H1 (cell line): ENCODE results near the gene HACE1. TPM values are rescaled to one million over a fixed set of nuclear protein-coding genes. Genes with fewer than 3 reads are reported as not detected.

ENCODE experiments used
- CTCF ChIA-PET: fragments of 300-600 bp; sonication (Branson Sonifier 250); formaldehyde crosslinking; loops from one replicate; lab custom pipeline; 2021; ENCODE audit not compliant: partially characterized antibody; lab: Charles Lee
- POLR2A ChIA-PET: fragments of 300-600 bp; sonication (Branson Sonifier 250); formaldehyde crosslinking; loops from one replicate; lab custom pipeline; 2021; ENCODE audit warnings: inconsistent platforms; ENCODE audit not compliant: partially characterized antibody; lab: Charles Lee
- DNase-seq, 2 experiments: peaks; one replicate each; pipeline versions ENCODE4 v3.0.0 to v3.0.0-alpha.2; 2010 to 2022; ENCODE audit warnings: low spot score in 2 of 2, low read depth in 1 of 2, mixed read lengths in 1 of 2
- FAIRE-seq: peaks from 2 replicates; lab custom pipeline; 2011; peaks lifted over from hg19 to GRCh38; lab: Jason Lieb, UNC
- H2AFZ ChIP-seq: 2 replicates; pipeline ENCODE4 v1.8.1; 2012; ENCODE audit warnings: low read length, inconsistent platforms
- H2AK5ac ChIP-seq: 2 replicates; pipeline ENCODE4 v1.6.1; 2013; ENCODE audit warnings: low read depth, low read length
- H2BK120ac ChIP-seq: replicated peaks from 2 replicates; pipeline ENCODE3; 2013; ENCODE audit warnings: low read depth, low read length, inconsistent platforms
- H2BK12ac ChIP-seq: 2 replicates; pipeline ENCODE4 v1.6.1; 2013; ENCODE audit warnings: low read depth, low read length
- H2BK15ac ChIP-seq: 2 replicates; pipeline ENCODE4 v1.6.1; 2013; ENCODE audit warnings: low read length
- H2BK20ac ChIP-seq: 2 replicates; pipeline ENCODE4 v1.6.1; 2013; ENCODE audit warnings: low read length
- H2BK5ac ChIP-seq: 2 replicates; pipeline ENCODE4 v1.6.1; 2013; ENCODE audit warnings: low read depth, low read length
- H3K14ac ChIP-seq: 2 replicates; pipeline ENCODE4 v1.6.1; 2013; ENCODE audit warnings: inconsistent platforms; ENCODE audit not compliant: insufficient read length
- H3K18ac ChIP-seq: 2 replicates; pipeline ENCODE4 v1.6.1; 2013; ENCODE audit warnings: low read length; ENCODE audit errors: extremely low read depth
- H3K23ac ChIP-seq: 2 replicates; pipeline ENCODE4 v1.6.1; 2013; ENCODE audit warnings: inconsistent platforms; ENCODE audit not compliant: insufficient read length
- H3K23me2 ChIP-seq: 2 replicates; pipeline ENCODE4 v1.6.1; 2013; ENCODE audit warnings: low read depth, low read length
- H3K27ac ChIP-seq: 2 replicates; pipeline ENCODE4 v1.6.1; 2011; ENCODE audit warnings: low read depth, low read length, inconsistent platforms
- H3K27me3 ChIP-seq, 4 experiments: replicated peaks in 1 of 4; 1 replicate in 1 of 4; 2 replicates in 3 of 4; pipeline versions ENCODE4 v1.6.1 to v1.8.1; 2011 to 2013; ENCODE audit warnings: low read length in 3 of 4, mild to moderate bottlenecking in 3 of 4, inconsistent platforms in 2 of 4, mixed read lengths in 2 of 4, moderate library complexity in 1 of 4; ENCODE audit not compliant: control insufficient read depth in 3 of 4, insufficient read depth in 3 of 4; ENCODE audit errors: extremely low read depth in 1 of 4
- H3K36me3 ChIP-seq, 4 experiments: 2 replicates each; pipeline versions ENCODE4 v1.6.1 to v1.8.1; 2011 to 2013; ENCODE audit warnings: mild to moderate bottlenecking in 4 of 4, low read length in 3 of 4, moderate library complexity in 2 of 4, control low read depth in 1 of 4, inconsistent platforms in 1 of 4; ENCODE audit not compliant: insufficient read depth in 4 of 4, control insufficient read depth in 2 of 4
- H3K4ac ChIP-seq: replicated peaks from 2 replicates; pipeline ENCODE3; 2013; ENCODE audit warnings: low read length, low read depth, mixed read lengths, inconsistent platforms; ENCODE audit not compliant: insufficient read length
- H3K4me1 ChIP-seq, 4 experiments: replicated peaks in 1 of 4; 1 replicate in 1 of 4; 2 replicates in 3 of 4; pipeline versions ENCODE4 v1.6.1 to v1.8.1; 2011 to 2013; ENCODE audit warnings: low read length in 3 of 4, inconsistent platforms in 2 of 4, mixed read lengths in 1 of 4; ENCODE audit not compliant: insufficient read depth in 4 of 4, control insufficient read depth in 3 of 4
- H3K4me2 ChIP-seq, 2 experiments: 2 replicates each; pipeline versions ENCODE4 v1.6.1 to v1.8.1; 2011 to 2013; ENCODE audit warnings: low read depth in 2 of 2, low read length in 2 of 2, control low read depth in 1 of 2, inconsistent platforms in 1 of 2, mild to moderate bottlenecking in 1 of 2; ENCODE audit not compliant: insufficient read depth in 1 of 2
- H3K4me3 ChIP-seq, 4 experiments: fragments of 200-600, 300-600 bp in 1 of 4; sonication (generic), shearing (Covaris generic), sonication (Bioruptor Twin) in 1 of 4; 2 replicates each; pipeline versions ENCODE4 v1.5.1 to v1.8.1; 2011 to 2016; ENCODE audit warnings: low read length in 4 of 4, low read depth in 3 of 4, control low read depth in 2 of 4, inconsistent platforms in 2 of 4, mild to moderate bottlenecking in 2 of 4, mixed read lengths in 1 of 4, moderate library complexity in 1 of 4; ENCODE audit not compliant: insufficient read depth in 2 of 4; ENCODE audit errors: extremely low read depth in 1 of 4
- H3K56ac ChIP-seq: replicated peaks from 2 replicates; pipeline ENCODE3; 2013; ENCODE audit warnings: low read depth, mild to moderate bottlenecking, mixed read lengths, low read length, inconsistent platforms; ENCODE audit not compliant: insufficient read length
- H3K79me1 ChIP-seq: 2 replicates; pipeline ENCODE4 v1.6.1; 2013; ENCODE audit warnings: low read depth, low read length, control low read depth
- H3K79me2 ChIP-seq, 2 experiments: 2 replicates each; pipeline versions ENCODE4 v1.6.1 to v1.8.1; 2012 to 2013; ENCODE audit warnings: low read length in 2 of 2, mild to moderate bottlenecking in 2 of 2, inconsistent platforms in 1 of 2; ENCODE audit not compliant: insufficient read depth in 2 of 2, control insufficient read depth in 1 of 2
- H3K9ac ChIP-seq, 4 experiments: replicated peaks in 1 of 4; 1 replicate in 1 of 4; 2 replicates in 3 of 4; pipeline versions ENCODE4 v1.6.1 to v1.8.1; 2011 to 2013; ENCODE audit warnings: low read depth in 3 of 4, low read length in 3 of 4, control low read depth in 2 of 4, mild to moderate bottlenecking in 2 of 4, moderate library complexity in 2 of 4, inconsistent platforms in 1 of 4; ENCODE audit errors: extremely low read depth in 1 of 4
- H3K9me3 ChIP-seq, 2 experiments: 2 replicates each; pipeline versions ENCODE4 v1.6.1 to v1.8.1; 2012 to 2013; ENCODE audit warnings: mild to moderate bottlenecking in 2 of 2, moderate library complexity in 2 of 2, control low read depth in 1 of 2, inconsistent platforms in 1 of 2, low read depth in 1 of 2, low read length in 1 of 2, mixed read lengths in 1 of 2; ENCODE audit not compliant: insufficient read depth in 2 of 2
- H4K20me1 ChIP-seq, 2 experiments: replicated peaks in 1 of 2; 2 replicates each; pipeline versions ENCODE3 to v1.8.1; 2011 to 2013; ENCODE audit warnings: inconsistent platforms in 2 of 2, low read length in 2 of 2, mild to moderate bottlenecking in 1 of 2; ENCODE audit not compliant: insufficient read depth in 2 of 2, control insufficient read depth in 1 of 2
- H4K5ac ChIP-seq: 2 replicates; pipeline ENCODE4 v1.6.1; 2013; ENCODE audit warnings: low read length, low read depth, mixed read lengths, inconsistent platforms; ENCODE audit not compliant: insufficient read length
- H4K8ac ChIP-seq: 2 replicates; pipeline ENCODE4 v1.8.0; 2013; ENCODE audit warnings: mild to moderate bottlenecking, moderate library complexity, low read length, inconsistent platforms; ENCODE audit not compliant: insufficient read depth; ENCODE audit errors: extremely low read depth
- H4K91ac ChIP-seq: replicated peaks from 2 replicates; pipeline ENCODE3; 2013; ENCODE audit warnings: low read length, mixed read lengths, inconsistent platforms; ENCODE audit not compliant: insufficient read length
- BACH1 ChIP-seq: IDR thresholded peaks from 2 replicates; pipeline ENCODE4 v1.6.1; 2012; ENCODE audit warnings: low read length, improper control_type of control experiment
- BRCA1 ChIP-seq: IDR thresholded peaks from 2 replicates; pipeline ENCODE4 v1.6.1; 2012; ENCODE audit warnings: low read depth, low read length, improper control_type of control experiment
- CBX8 ChIP-seq: fragments of 300-800, 300-1000 bp; sonication (generic); IDR thresholded peaks from 2 replicates; pipeline ENCODE4 v1.7.1; 2016; ENCODE audit warnings: low read depth, low read length, borderline replicate concordance
- EZH2 ChIP-seq: fragments of 200-600 bp; sonication (generic); IDR thresholded peaks from 2 replicates; pipeline ENCODE4 v1.7.1; 2012; ENCODE audit warnings: low read depth, mild to moderate bottlenecking, moderate library complexity, low read length, inconsistent platforms; ENCODE audit not compliant: severe bottlenecking
- GABPA ChIP-seq: IDR thresholded peaks from 2 replicates; pipeline ENCODE4 v1.6.1; 2011; ENCODE audit warnings: mild to moderate bottlenecking, low read length, moderate library complexity, borderline replicate concordance; ENCODE audit not compliant: insufficient read depth
- HDAC2 ChIP-seq, 2 experiments: fragments of 300-600 bp in 1 of 2; sonication (generic) in 1 of 2; IDR thresholded peaks; 2 replicates each; pipeline ENCODE4 v1.6.1; 2011 to 2012; ENCODE audit warnings: low read depth in 2 of 2, low read length in 2 of 2, mild to moderate bottlenecking in 2 of 2, moderate library complexity in 2 of 2, borderline replicate concordance in 1 of 2, inconsistent platforms in 1 of 2
- JUN ChIP-seq: IDR thresholded peaks from 2 replicates; pipeline ENCODE4 v1.6.1; 2011; ENCODE audit warnings: low read depth, mild to moderate bottlenecking, improper control_type of control experiment, low read length
- POLR2AphosphoS5 ChIP-seq: IDR thresholded peaks from 2 replicates; pipeline ENCODE4 v1.6.1; 2011; ENCODE audit warnings: low read depth, low read length
- RFX5 ChIP-seq: IDR thresholded peaks from 2 replicates; pipeline ENCODE4 v1.6.1; 2011; ENCODE audit warnings: low read depth, low read length, improper control_type of control experiment, borderline replicate concordance
- SAP30 ChIP-seq: fragments of 300-600 bp; sonication (generic); IDR thresholded peaks from 2 replicates; pipeline ENCODE4 v1.7.1; 2012; ENCODE audit warnings: low read length, moderate library complexity, mild to moderate bottlenecking, inconsistent platforms; ENCODE audit not compliant: insufficient read depth, insufficient replicate concordance
- SP2 ChIP-seq: IDR thresholded peaks from 2 replicates; pipeline ENCODE4 v1.6.1; 2012; ENCODE audit warnings: mild to moderate bottlenecking, low read length, inconsistent platforms
- SUZ12 ChIP-seq: fragments of 200-600 bp; sonication (generic); IDR thresholded peaks from 2 replicates; pipeline ENCODE4 v1.6.1; 2012; ENCODE audit warnings: mild to moderate bottlenecking, inconsistent platforms, low read length, moderate library complexity, mixed read lengths
- ZNF274 ChIP-seq: IDR thresholded peaks from 2 replicates; pipeline ENCODE4 v1.7.0; 2012; ENCODE audit warnings: low read length, borderline replicate concordance; ENCODE audit errors: extremely low read depth
- WGBS, 2 experiments: shearing (Covaris generic) in 1 of 2; methylation state at CpG; one replicate each; pipeline versions ENCODE4 v1.1.6 to v1.1.7; 2013 to 2015; ENCODE audit warnings: low lambda C conversion rate in 2 of 2, mixed read lengths in 2 of 2, inconsistent platforms in 1 of 2, low coverage in 1 of 2, missing lambda C conversion rate in 1 of 2; ENCODE audit not compliant: insufficient replicate concordance in 2 of 2, insufficient coverage in 1 of 2, insufficient read length in 1 of 2; ENCODE audit errors: extremely low coverage in 1 of 2, missing lambda C conversion rate in 1 of 2; 5-methylcytosine and 5-hydroxymethylcytosine counted together
- polyA plus RNA-seq, 7 experiments: library from polyadenylated mRNA; depleted of rRNA in 3 of 7; stranded (reverse) in 5 of 7; unstranded in 2 of 7; fragments of >200 nt in 5 of 7; fragments of 200-250 nt in 2 of 7; gene quantifications; 1 replicate in 5 of 7; 2 replicates in 1 of 7; 4 replicates in 1 of 7; pipeline versions ENCODE4 v1.2.1 to v1.2.3, GENCODE V29; 2011 to 2013; ENCODE audit warnings: missing spikeins in 2 of 7, mixed read lengths in 2 of 7
- total RNA-seq: library from RNA; stranded (reverse); fragmentation: NEBNext Ultra II Directional; extraction: Animal tissue kit (Norgen Biotek cat#: 25700); gene quantifications from 2 replicates; pipeline ENCODE4 v1.2.1, GENCODE V29; 2021

Gene HACE1
- total and polyA plus RNA-seq, 2 of the 8 experiments (the other 6 are each of a cell fraction or from before 2014, with no cell fraction given): 7.1 to 21.3 TPM

DNA sequence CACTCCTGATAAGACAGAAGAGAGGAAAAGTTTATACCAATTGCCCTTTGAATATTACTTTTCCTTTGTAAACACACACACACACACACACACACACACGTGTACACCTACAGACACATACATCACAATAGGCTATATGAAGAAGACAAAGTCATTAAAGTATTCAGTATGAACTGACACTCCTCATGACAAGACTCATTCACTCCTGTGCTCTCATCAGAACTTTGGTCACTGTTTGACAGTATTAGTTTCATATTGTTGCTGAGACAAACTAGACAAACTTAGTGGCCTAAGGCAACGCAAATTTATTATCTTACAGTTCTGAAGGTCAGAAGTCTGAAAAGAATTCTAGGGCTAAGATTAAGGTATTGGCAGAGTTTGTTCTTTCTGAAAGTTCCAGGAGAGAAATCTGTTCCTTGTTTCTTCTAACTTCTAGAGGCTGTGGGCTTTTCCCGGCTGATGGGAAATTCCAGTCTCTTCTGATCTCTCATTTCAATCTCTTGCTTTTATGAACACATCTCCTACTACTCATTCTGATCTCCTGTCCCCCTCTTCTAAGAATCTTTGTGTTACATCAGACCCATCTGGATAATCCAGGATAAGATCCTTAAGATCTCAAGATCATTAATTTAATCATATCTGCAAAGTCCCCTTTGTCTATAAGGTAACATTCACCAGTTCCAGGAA lies 171.3 kb downstream of the HACE1 start:
- Histone ChIP-seq H4K20me1 (no peaks in the 10 kb centered on the region), H3K9me3 (no peaks in the 10 kb centered on the region), H3K4ac (no peak overlapping the region), H2BK5ac (no peak overlapping the region), H3K79me2 (no peaks in the 10 kb centered on the region), H2AK5ac (no peak overlapping the region), H3K4me2 (no peak overlapping the region), H3K27ac (no peak overlapping the region), H3K79me1 (no peaks in the 10 kb centered on the region), H3K36me3 (no peaks in the 10 kb centered on the region), H3K27me3 (no peaks in the 10 kb centered on the region), H2AFZ (no peak overlapping the region), H4K5ac (no peak overlapping the region), H4K91ac (no peak overlapping the region), H3K9ac (no peak overlapping the region), H3K14ac (no peak overlapping the region), H2BK20ac (no peak overlapping the region), H4K8ac (no peak overlapping the region), H3K23me2 (no peaks in the 10 kb centered on the region), H3K18ac (no peak overlapping the region), H2BK15ac (no peak overlapping the region), H2BK120ac (no peak overlapping the region), H3K23ac (no peak overlapping the region), H3K4me1 (peaks cover 0 to 5% (median 1%) of the 10 kb centered on the region in 4 experiments; a peak in 4 of 7 replicates), H2BK12ac (no peak overlapping the region), H3K4me3 (no peak overlapping the region), H3K56ac (no peak overlapping the region)
- DNase-seq (no peak), FAIRE-seq (no peak)
- 86% methylated on average over 3 of the region's 3 CpGs; no CpG with 5 or more reads in 1 of the 2 experiments for WGBS, 2 experiments
- POLR2A ChIA-PET: no interaction called here
- CTCF ChIA-PET: interaction anchor here (2.2 kb wide), 1 partner anchor 82 kb away, joined by 6 read pairs; no protein-coding TSS in a partner anchor
- TF ChIP-seq SAP30: no peak
- no peak for TF ChIP-seq JUN
- no peak for TF ChIP-seq HDAC2 (IDR thresholded peaks at IDR 0.05; ENCODE audit: borderline replicate concordance in 1 of 2, low read depth in 2 of 2, low read length in 2 of 2)
- no peak for TF ChIP-seq GABPA
- TF ChIP-seq RFX5: no peak
- TF ChIP-seq POLR2AphosphoS5: no peak
- no peak for TF ChIP-seq BRCA1
- TF ChIP-seq SUZ12: no peak
- no peak for TF ChIP-seq CBX8
- TF ChIP-seq EZH2: no peak
- no peak for TF ChIP-seq ZNF274
- TF ChIP-seq BACH1: no peak
- TF ChIP-seq SP2: no peak
